ENCODE measurements around the gene FAM131C.
"Not testable (repeated sequence)": the region's sequence is repeated elsewhere in the genome, so short reads cannot be mapped to it uniquely, and the experiment has no call there.

FAM131C gene

DNA sequence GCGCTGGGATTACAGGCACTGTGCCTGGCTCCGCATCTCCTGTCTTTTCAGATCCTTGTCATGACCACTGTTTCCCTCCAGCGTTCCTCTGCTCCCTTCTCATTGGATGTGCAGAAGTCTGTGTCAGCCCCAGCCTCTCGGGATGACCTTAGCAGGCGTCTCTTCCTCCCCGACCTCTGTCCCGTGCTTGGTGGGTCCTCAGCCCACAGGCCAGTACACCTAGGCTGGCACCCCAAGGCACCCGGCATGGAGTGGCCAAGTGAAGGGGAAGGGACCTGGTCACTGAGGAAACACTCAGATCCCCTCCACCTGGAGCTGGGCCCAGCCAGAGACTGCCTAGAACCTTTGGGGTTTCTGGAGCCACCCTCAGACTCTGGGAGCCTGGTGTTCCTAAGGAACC, 32.3 kb downstream of the FAM131C start:
- DNase-seq (ENCODE audit: low read depth in 2 of 3, low spot score in 1 of 3), result no peak

DNA sequence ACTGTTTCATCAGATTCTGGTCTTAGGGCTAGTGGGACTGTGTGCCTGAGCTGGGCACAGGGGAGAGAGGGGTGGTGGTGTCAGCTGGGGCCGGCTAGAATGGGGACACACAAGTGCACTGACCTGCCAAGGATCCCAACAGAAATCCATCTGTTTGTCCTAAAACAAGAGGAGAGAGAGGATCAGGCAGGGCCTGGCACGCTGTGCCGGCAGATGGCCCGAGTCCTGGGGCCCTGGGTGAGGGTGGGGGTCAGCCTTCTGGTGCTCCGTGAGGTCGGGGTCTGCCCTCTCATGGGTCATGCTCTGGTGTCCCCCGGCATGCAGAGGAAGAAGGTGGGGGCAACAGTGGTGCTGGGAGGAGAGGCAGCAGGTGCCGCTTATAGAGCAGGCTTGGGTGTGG, 33.6 kb downstream of the FAM131C start:
- DNase-seq (ENCODE audit: low read depth in 2 of 3, low spot score in 1 of 3), result not testable (repeated sequence)

DNA sequence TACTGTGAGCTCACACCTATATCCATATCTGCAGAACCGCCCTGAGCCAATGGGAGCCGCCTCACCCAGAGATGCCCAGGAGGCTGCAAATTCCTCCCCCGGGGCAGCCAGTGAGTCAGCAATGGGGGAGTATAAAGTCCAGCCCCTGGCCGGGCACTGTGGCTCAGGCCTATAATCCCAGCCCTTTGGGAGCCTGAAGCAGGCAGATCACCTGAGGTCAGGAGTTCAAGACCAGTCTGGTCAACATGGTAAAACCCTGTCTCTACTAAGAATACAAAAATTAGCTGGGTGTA, 34.9 kb downstream of the FAM131C start:
- DNase-seq (ENCODE audit: low read depth in 2 of 3, low spot score in 1 of 3), result no peak

DNA sequence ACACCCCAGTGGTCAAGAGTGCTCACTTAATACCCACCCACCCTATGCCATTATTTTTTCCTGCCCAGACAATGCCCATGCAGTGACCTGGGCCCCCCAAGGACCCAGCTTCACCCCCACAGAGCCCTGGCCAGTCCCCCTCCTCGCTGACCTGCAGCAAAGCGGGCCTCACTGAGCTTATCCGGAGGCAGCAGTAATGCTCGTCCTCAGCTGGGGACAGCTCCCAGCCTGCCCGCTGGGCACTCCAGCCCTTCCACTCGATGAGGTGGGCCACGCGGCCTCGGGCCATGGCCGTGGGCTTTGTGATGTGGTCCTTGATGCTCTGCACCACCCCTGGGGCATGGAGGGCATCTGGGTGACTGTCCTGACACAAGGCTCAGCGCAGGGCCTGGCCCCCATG, 37.0 kb downstream of the FAM131C start:
- DNase-seq (ENCODE audit: low read depth in 2 of 3, low spot score in 1 of 3), result not testable (repeated sequence)

DNA sequence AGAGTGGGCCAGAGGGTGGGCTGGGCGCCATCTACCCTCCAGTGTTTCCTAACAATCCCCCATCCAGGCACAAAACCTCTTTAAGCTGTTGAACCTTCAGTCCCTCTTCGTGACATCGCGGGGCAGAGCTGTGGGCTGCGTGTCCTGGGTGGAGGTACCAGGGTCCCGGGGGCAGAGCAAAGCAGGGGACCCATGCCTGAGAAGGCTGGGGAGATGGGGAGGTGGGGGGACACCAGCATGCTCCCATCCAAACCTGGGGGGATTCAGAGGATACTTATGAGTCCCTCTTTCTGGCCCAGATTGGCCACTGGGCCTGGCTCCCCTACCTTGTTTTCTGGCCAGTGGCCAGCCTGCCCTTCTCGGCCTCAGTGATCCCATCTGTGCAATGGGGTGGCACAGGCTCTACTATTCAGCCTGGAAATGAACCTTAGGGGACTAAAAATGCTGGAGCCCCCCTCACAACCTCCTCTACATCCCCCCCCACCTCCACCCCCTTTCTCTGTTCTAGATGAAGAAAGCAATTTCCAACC, 40.3 kb downstream of the FAM131C start:
- DNase-seq (ENCODE audit: low read depth in 2 of 3, low spot score in 1 of 3), result not testable (repeated sequence)

DNA sequence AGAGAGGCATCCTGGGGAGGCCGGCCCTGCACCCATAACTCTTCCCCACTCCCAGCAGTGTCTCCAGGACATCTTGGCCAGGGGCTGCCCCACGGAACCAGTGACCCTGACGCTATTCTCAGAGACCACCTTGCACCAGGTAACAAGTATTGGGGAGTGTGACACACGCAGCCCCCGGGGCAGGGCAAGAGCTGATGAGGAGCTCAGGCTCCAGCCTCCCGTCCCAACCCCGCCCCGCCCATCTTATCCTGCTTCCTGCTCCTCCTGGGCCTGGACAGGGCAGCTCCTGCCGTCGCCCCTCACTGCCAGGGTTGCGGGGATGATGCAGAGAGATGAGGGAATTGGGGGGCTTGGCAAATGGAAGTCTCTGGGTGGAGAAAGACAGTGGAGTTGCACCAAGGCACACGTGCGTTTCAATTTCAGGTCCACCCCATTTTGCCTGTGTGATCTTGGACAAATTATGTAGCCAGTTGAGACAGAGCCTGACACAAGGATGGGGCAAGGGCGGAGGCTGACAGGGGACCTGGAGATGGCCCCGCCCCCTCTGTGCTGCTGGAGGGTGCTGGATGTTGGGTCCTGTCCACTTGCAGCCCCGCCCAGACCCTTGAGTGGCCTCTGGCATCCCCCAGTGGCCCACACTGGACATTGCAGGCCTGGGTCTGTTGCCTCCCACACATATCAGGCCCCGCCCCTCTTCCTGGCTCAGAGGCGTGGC, 40.9 kb downstream of the FAM131C start:
- peak; percentile 46 to 62 (median 61) for DNase-seq (ENCODE audit: low read depth in 2 of 3, low spot score in 1 of 3)

DNA sequence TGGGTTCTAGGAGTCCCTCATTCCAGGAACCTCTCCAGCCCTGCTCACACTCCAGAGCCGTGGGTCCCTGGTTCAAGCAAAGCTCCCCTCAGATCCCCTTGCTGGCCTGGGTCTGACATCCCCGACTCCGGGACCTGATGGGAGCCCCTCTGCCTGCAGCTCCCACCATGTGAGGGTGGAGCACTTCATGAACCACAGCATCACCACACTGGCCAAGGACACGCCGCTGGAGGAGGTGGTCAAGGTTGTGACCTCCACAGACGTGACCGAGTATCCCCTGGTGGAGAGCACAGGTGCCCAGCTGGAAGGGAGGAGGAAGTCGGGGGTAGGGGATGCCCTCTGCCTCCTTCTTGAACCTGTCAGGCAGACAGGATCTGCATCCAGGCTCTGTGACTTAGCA, 41.9 kb downstream of the FAM131C start:
- DNase-seq (ENCODE audit: low read depth in 2 of 3, low spot score in 1 of 3), result no peak

DNA sequence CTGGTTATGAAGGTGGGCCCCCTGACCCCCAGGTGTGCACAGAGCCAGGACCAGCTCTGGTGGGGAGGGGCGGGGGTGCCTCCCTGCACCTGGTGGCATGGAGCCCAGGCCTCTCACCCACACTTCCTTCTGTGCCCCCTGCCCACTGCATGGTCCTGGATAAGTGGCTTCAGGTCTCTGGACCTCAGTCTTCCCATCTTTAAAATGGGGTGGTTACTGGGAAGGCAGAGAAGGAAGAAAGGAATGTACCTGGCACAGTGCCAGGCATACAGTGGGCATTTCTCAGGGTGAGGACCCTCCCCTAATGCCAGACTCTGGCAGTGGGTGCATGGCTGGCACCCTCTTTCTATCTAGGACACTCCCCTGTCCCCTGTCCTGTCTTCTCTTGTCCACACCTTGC, 44.2 kb downstream of the FAM131C start:
- DNase-seq (ENCODE audit: low read depth in 2 of 3, low spot score in 1 of 3), result no peak

DNA sequence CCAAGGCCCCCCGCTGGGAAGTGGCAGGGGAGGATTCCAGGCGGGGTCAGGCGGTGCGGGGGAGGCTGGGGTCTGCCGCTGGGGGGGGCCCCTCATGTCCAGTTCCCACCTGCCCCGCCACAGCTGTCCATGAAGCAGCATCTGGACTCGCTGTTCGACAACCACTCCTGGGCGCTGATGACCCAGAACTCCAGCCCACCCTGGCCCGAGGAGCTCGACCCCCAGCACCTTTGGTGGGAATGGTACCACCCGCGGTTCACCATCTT, 44.5 kb downstream of the FAM131C start:
- not testable (repeated sequence) for DNase-seq (ENCODE audit: low read depth in 2 of 3, low spot score in 1 of 3)

DNA sequence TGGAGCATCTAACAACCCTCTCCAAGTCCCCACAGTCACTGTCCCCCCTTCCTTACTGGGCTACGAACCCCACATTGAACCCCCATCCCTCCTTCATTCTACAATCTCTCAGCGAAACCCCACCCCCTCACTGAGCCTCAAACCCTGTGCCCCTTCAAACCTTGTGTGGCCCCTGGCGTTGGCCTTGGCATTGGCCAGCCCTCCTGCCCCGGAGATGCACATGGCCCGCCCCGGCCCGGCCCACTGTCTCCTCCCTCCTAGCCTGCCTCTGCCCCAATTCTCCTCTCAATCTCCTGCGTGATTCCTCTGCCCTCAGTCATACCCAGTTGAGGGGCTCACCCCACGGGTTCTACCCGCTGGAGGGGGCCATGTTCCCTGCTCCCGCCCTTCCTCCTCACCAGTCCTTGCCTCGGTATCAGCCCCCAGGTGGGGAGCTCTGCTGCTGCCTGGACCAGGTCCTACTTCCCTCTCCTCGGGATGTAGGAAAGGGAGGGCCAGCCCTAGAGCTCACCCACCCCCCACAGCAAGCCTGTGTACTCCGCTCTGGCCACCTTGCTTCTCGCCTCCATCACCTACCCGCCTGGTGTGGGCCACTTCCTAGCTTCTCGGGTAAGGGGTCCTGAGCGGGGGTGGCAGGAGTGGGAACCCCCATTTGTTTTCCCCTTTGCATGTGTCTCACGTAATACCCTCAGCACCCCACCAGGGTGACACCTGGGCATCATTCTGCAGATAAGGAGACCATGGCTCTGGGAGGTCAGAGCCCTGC, 45.0 kb downstream of the FAM131C start:
- no peak for DNase-seq (ENCODE audit: low read depth in 2 of 3, low spot score in 1 of 3)

DNA sequence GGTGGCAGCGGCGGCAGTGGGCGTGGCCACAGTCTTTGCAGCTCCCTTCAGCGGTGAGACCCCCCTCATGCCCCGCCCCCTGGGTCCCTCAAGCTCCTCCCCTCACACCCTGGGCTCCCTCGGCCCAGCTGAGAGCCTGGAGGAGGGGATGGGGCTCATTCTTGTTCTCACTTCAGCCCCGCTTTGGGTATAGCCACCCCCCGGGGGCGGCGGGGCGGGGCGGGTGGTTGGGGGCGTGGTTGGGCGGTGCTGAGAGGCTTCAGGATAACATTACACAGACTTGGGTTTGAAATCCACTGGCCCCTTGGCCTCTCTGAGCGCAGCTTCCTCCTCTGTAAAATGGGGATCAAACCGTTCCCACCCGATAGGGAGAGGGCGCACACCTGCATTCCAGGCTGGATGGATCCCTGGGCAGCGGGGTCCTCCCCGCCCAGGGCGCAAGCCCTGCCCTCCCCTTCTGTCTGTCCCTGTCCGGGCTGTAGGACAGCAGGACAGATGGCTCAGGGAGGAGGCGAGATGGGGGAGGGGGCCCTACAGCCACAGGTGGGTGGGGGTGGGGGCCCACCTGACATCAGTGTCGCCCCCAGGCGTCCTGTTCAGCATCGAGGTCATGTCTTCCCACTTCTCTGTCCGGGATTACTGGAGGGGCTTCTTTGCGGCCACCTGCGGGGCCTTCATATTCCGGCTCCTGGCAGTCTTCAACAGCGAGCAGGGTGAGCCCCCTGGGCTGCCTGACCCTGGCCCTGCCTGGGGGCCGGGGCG, 46.5 kb downstream of the FAM131C start:
- DNase-seq (ENCODE audit: low read depth in 2 of 3, low spot score in 1 of 3), result no peak

DNA sequence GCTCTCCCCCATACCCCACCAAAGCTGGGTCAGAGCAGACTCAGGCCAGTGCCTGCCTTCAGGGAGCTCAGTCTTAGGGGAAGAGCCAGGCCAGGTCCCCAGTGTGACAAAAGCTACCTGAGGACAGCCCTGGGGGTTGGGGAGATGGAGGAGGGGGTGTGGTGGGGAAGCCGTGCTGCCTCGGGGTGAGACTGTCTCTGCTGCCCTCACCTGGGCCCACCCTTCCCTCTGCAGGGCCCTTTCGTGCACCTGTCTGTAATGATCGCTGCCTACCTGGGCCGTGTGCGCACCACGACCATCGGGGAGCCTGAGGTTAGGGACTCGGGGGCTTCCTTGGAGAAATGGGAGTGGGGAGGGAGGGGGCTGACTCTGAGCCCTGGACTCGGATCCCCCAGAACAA, 47.1 kb downstream of the FAM131C start:
- DNase-seq (ENCODE audit: low read depth in 2 of 3, low spot score in 1 of 3), result not testable (repeated sequence)

DNA sequence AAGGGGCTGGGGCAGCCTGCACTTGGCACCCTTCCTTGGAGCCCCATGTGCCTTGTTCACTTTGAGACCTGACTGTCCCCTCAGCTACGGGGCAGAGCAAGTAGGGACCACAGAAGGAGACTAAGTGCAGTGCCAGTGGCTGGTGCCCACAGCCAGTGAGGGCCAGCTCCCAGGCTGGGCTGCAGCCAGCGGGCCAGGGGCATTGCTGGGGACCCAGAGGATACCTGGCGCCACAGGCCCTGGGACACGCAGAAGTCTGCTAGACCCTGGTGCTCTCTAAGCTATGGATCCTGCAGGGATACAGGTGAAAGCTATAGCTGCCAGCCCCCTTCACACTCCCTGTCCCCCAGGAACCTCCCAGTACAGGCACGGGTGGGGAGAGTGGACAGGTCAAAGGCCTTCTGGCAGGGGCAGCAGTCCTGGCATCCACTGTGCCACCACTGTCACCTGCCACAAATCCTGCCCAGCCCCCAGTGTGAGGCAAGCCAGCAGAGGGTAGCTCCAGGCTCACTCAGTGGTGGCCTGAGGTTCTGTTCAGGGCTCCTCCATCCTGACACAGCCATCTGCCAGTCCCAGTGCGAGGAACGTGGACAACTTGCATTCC, 50.3 kb downstream of the FAM131C start:
- no peak for DNase-seq (ENCODE audit: low read depth in 2 of 3, low spot score in 1 of 3)

DNA sequence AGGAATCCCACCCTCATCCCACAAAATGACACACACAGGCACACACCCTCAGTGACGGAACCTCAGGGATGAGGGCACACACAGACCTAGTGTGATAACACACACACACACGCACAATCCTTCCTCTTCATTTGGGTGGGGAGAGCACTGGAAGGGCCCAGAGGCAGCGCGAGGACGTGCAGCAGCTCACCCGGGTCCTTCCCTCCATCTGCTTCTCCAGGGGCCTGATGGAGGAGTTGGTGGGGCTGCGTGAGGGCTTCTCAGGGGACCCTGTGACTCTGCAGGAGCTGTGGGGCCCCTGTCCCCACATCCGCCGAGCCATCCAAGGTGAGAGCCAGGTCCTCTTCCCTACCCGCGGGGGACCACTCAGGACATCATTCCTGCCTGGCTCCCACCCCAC, 51.1 kb downstream of the FAM131C start:
- DNase-seq (ENCODE audit: low read depth in 2 of 3, low spot score in 1 of 3), result no peak

DNA sequence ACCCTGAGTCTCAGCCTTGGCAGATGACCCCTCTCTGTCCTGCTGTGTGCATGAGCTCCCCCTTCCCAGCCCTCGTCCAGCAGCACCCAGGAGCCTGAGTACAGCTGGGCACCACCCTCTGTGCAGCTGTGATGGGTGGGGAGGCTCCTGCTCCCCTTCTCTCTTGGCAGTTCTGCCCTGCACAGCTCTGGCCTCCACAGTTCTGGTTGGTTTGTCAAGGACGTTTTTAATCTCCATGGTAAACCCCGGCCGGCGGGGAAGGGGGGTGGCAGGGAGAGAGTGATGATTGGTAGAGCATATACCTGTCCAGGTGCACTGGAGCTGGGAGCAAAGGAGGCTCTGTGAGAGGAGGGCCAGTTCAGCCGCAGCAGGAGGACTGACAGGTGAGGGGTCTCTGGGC, 51.8 kb downstream of the FAM131C start, which contains the start of gene CLCNKA:
CLCNKA (plus strand) TSS at position 356 of the 400 bp plus-strand sequence. CDS start 584 bp downstream, outside the sequence.
- DNase-seq (ENCODE audit: low read depth in 2 of 3, low spot score in 1 of 3), result no peak

DNA sequence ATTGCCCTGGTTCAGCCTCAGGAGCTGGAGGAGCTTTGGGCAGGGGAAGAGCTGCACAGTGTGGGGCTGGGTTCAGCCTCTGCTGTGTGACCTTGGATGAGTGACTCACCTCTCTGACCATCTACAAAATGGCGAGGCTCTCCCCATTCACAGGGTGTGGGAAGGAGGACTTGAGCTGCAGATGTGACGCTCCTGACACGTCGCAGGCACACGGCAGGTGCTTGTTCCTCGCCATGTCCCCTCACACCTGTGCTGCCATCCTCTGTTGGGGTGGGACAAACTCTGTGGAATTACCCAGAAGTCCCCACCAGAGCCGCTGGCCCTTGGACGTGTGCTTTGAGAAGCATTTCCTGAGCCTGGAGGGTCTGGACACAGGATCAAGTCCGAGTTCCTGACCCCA, 52.6 kb downstream of the FAM131C start:
- DNase-seq (ENCODE audit: low read depth in 2 of 3, low spot score in 1 of 3), result not testable (repeated sequence)

DNA sequence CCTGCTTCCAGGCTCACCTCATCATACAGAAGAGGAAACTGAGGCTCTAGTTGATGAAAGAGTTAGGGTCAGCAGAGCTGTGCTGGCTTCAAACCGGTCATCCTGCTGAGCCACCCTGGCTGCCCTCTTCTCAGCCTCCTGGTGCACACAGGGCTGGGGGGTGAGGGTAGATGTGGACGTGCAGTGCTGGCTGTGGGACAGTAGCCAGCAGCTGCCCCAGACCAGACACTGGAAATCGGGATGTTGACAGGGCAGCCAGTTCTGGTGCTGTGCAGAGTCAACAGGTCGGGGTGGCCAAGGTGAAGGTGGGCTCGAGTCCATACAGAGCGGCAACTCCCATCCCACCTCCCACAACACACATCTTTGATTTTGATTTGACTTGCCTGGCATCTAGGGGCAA, 53.1 kb downstream of the FAM131C start:
- no peak for DNase-seq (ENCODE audit: low read depth in 2 of 3, low spot score in 1 of 3)

DNA sequence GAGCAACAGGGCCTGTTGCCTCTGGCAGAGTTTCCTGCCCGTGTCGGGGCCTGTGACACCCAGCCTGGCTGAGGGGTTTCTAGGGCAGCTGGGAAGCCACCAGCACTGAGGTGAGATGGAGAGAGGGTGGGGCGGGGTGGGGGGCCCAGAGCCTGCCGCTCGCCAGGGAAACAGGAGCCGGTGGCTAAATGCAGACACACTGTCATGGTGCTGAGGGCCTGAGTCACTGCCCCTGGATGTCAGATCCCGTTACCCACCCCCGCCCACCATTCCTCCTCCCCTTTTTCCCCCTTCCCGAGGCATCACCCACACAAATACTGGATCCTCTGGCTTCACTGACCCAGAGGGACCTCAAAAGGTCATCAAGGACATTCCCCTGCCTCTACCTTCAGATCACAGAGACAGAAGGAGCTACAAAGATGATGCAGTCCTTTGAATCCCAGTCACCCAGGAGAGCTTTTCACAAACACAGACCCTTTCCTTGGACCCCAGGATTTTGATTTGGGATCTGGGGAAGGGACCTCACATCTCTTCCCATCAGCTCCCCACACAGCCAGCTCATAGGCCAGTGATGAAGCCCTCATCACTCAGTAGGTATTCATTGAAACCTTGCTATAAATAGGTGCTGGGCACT, 53.7 kb downstream of the FAM131C start:
- no peak for DNase-seq (ENCODE audit: low read depth in 2 of 3, low spot score in 1 of 3)

DNA sequence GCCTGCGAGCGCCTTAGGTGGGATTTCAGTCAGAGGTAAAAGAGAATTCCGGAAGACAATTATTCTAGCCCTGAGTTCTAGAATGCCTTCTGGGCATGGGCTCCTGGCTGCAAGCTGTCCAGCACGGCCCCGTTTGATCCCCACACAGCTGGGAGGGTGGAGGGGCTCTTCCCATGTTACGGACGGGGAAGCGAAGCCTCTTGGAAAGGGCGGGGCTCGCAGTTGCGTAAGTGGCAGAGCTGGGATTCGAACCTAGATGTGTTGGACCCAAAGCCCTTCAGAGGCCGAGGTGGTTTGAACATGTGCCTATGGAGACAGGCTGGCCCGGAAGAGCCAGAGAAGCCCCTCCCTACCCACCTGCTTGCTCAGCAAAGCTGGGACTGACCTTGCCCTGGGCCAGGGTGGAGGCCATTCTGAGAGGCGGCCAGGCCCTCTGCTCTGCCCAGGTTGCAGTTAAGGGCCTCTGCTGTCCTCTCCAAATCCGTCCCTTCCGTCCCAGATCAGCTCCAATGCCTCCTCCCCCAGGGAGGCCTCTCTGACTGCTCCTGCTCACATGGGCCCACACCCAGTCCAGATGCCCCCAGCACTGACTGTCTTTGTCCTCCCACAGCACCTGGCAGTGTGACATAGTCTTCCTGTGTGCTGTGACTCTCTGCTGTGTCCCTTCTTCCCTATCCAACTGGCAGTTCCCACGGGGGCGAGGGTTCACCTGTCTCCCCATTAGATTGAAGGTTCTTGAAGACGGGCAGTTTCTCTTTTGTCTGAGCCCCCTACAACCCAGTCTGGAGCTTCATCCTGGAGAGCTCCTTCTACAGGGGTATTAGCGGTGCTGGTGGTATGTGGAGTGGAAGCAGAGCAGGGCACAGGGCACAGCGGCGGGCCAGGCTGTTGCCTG, 54.5 kb downstream of the FAM131C start:
- DNase-seq (ENCODE audit: low read depth in 2 of 3, low spot score in 1 of 3), result no peak

DNA sequence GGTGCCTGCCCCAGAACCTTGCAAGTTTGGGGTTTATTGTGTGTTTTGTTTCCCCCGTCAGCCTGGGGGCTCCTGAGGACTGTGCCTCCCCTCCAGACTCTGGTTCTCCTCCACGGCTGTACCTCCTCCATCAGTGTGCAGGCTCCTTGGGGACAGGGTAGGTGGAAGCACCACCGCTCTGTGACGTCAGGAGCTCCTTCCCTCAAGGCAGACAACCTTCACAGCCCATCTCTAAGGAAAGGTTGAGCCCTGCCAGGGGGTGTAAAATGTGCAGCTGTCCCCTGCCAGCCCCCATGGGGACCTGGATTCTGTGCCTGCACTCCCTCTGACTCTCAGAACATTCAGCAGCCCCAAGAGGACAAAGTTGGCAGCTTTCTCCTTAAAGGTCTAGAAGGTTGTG, 55.1 kb downstream of the FAM131C start:
- no peak for DNase-seq (ENCODE audit: low read depth in 2 of 3, low spot score in 1 of 3)
